GF-D8 (cell line): ENCODE data around the gene APOA1.

Source experiments
- DNase-seq: peaks from one replicate; lab custom pipeline; 2025; lab: John Stamatoyannopoulos, UW

The APOA1 gene

DNA sequence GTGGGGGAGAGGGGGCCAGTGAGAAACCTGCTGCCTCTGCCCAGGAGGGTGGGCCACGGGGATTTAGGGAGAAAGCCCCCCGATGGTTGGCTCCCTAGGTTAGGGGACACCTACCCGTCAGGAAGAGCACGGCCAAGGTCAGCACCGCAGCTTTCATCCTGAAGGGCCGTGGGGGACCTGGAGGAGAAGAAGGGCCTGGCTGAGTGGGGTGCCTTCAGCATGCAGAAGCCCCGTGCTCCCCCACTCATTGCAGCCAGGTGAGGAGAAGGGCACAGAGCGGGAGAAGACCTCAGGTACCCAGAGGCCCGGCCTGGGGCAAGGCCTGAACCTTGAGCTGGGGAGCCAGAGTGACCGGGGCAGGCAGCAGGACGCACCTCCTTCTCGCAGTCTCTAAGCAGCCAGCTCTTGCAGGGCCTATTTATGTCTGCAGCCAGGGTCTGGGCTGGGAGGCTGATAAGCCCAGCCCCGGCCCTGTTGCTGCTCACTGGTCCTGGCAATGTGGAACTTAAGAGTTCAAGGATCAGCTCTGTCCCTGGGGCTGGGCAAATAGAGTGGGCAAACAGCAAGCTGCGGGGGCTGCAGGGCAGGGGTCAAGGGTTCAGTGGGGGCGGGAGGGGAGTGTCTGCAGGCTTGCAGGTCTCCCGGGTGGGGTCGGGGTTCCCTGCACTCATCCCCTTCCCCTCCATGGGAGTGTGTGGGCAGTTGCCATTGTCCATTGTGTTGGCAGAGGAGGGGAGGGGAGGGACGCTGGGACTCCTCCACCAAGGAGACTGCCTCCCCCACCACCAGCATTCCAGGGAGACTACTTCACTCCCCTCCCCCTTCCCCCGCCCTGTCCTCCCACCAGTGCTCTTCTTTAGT lies at the start of gene APOA1:
Gene APOA1 (minus strand): TSS at position 392 of the 861 bp plus-strand sequence. CDS start 235 bp downstream, at position 157.
- no peak for DNase-seq

DNA sequence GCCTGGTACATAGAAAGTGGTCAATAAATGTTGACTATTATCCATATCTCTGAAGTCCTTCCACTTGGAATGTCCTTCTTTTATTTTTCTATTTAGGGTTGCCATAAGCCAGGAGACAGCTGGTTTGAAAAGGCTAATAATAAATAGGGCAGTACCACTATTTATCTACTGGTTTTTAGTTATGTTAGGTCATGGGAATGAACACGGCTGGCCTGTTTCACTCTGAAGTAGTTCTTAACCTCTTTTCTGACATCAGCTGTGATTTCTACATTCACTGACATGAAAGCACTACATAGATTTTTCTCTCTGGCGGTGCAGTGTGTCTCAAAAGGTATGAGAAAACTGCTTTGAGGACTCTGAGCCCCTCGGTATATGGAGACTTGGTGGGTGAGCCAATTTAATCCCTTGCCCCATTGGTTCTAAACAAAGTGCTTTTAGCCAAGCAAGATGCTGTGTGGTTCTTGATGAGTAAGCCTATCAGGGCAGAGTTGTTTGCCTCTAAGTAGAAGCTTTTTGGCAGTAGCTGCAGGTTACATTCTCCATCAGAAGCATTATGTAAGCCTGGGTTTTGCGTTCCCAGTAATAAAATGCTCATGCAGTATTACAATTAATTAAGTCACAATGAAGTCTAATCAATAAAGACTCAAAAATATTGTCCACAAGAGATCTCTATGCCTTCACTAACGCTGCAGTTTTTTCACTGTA lies 48.7 kb upstream of the APOA1 start:
- no peak for DNase-seq

GRCh38 chr11:116882386-116882785 lies 45.0 kb upstream of the APOA1 start:
- DNase-seq, result no peak

DNA sequence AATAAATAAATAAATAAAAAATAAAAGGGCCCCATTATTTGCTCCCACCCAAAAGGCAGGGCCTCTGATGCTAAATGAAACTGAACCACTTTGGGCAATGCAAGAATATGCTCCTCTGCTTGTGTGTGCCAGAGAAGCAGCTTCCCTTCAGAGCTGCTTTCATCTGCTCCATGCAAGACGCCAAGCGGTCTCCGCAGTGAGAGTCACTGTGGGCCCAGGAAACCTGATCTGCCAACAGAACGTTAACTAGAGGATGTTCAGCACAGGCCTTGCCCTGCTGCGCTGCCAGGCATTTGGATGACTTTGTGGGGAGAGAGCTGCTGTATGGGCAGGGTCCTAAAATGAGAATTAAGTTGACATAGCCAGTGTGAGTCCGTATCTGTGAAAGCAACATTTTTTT lies 43.7 kb upstream of the APOA1 start:
- no peak for DNase-seq

DNA sequence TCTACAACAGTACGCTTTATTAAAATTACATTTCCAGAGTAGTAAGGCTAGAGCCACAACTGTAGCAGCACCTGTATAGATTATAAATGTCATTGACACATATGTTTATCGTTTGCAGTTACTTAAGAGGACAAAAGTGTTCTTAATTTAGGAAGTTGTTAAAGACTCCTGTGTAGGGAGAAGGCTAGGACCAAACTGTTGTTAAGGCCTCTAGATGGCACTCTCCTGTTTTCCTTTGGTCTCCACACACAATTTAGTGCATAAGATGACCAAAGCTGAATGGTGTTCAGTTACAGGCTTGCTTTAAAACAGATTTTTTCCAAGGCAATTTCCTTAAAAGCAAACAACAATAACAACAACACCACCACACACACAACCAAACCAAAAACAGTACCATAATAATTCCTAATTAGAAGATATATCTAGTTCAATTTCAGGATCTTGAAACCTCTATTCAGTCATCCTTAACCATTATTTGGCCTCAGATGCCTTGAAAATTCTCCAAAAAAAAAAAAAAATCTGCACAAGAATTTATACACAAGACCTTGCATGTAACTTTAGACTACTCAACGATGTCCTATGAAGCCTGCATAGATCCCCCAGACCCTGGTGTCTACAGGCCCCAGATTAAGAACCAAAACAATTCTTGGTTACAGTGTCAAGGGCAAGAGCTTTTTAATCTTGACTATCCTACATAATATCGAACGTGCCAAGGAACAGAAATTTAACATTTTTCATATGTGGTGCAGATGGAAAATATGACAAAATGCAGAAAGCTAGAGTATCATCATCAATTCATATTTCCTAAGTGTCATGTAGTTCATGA lies 42.6 kb upstream of the APOA1 start:
- DNase-seq, result peak; percentile 91

GRCh38 chr11:116876656-116877055 lies 39.2 kb upstream of the APOA1 start:
- DNase-seq, result no peak

DNA sequence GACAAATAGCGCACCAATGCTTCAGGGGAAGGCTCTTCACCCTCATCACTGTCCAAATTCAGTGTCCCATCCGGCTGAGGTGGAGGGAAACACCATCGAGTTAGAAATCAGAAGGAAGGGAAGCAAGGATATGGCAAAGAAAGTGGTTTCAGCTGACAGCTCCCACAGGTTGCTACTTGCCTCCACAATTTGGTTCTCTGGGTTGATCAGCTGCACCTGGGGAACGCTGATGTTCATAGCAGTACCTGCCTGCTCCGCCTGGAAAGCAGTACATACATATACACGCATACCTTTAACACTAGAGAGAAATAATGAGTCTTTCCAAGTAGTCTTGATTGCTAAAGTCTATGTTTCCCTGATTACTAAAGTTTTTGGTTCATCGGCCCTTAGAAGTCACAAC lies 37.8 kb upstream of the APOA1 start:
- DNase-seq, result no peak

- no peak for DNase-seq
Measured at GRCh38 chr11:116874251-116874650, 36.8 kb upstream of the APOA1 start.

DNA sequence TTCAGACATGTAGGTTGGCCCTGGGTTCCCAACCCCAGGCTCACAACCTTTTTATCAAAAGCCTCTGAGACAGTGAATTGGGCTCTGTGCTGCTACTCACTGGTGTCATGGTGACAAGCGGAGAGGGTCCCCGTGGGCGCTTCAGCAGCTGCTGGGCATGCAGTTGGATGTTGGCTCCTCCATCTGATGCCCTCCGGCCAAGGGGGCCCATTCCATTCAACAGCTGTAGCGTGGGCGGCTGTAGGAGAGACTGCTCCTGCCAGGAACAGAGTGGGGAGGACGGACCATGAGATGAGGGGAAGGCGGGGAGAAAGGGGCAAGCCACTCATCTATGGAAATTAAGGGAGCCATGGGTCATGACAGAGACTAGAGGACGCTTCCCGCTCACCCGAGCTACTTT lies 36.0 kb upstream of the APOA1 start:
- DNase-seq, result no peak

DNA sequence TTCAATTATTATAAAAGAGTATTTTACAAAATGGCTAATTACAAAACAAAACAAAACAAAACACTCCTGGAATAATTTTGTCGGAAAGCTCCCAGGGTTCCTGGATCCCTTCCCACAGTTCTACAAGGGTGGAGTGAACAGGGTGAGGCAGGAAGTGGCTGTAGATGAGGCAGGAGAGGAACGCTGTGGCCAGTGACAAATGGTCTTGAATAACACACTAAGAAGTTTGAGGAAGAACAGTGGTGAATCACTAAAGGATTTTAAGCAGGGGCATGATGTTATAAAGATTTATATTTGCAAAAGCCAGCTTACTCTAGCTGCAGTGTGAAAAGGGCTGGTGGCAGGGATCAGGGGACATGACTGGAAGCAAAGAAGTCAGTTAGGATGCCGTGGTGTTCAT lies 33.8 kb upstream of the APOA1 start:
- no peak for DNase-seq

DNA sequence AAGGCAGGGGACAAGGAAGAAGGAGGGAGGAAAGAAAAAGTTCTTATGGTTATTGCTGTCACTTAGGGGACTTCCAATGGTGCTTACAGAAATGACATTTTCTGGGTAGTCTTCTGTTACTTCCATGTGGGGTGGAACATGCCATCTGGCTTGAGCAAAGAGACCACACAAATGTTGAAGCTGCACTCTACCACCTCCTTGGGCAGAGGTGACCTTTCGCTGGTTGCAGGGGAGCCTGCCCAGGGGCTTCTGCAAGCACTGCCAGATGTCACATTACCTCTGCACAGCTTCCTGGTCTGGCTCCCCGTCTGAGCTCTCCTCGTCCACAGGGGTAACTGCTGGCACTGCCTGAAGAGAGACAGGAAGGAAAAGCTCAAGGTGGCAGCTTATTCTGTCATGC lies 32.6 kb upstream of the APOA1 start:
- peak; percentile 96 for DNase-seq

DNA sequence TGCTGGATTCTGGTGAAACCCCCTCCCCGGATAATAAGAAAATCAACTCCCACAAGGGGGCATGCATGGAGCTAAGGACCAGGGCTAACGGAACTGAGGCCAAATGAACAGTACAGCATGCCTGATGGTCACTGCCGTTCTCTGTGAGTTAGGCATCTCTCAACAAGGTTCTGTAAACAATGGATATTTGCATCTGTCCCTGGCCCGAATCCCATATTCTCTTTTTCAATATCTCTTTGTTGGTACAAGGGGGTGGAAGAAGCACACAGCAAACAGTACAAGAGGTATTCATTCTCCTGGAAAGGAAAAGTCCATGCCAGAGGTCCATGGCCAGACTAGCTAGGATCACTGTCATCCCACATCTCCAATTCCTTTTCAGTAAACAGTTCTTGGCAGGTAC lies 32.2 kb upstream of the APOA1 start:
- DNase-seq, result no peak

DNA sequence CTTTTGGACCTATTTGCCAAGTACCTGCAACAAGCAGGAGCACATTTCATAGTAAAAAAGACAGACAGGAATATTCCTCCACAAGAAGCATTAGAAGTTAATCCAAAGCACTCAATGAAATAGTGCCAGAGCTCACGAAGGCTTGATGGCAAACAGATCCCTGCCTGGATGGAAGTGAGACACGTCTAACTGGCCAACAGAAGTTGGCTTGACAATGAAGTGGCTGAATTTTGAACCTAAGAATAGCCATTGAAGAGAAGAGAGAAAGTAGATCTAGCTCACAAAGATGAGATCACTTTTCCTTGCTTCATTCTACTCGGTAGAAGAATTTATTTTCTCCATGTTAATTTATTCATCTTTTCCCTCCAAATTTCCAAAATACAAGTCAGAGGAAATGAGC lies 30.6 kb upstream of the APOA1 start:
- DNase-seq, result no peak

GRCh38 chr11:116867619-116868018 lies 30.2 kb upstream of the APOA1 start:
- no peak for DNase-seq

- DNase-seq, result no peak
Measured at GRCh38 chr11:116866804-116867455, 29.5 kb upstream of the APOA1 start.

- no peak for DNase-seq
Measured at GRCh38 chr11:116865696-116866095, 28.3 kb upstream of the APOA1 start.

- no peak for DNase-seq
Measured at GRCh38 chr11:116864531-116864930, 27.1 kb upstream of the APOA1 start.

- no peak for DNase-seq
Measured at GRCh38 chr11:116862951-116863350, 25.5 kb upstream of the APOA1 start.

- no peak for DNase-seq
Measured at GRCh38 chr11:116862185-116862584, 24.8 kb upstream of the APOA1 start.

DNA sequence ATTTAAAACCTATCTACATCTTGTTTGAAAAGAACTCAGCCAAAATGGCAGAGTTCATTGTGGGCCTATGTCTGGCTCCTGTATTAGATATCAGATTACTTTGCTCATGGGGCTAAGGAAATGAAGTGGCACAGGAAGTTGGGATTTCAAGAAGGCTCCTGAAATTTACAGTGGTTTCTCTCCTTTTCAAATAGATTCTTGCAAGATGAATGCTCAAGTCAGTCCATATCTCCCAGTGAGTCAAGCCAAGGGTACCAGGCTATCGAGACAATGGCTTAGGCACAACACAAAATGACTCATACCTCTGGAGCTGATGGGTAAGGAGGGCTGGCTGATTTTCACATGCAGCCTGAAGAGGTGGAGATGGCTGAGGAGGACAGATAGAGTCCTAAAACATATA lies 24.1 kb upstream of the APOA1 start:
- DNase-seq, result no peak

DNA sequence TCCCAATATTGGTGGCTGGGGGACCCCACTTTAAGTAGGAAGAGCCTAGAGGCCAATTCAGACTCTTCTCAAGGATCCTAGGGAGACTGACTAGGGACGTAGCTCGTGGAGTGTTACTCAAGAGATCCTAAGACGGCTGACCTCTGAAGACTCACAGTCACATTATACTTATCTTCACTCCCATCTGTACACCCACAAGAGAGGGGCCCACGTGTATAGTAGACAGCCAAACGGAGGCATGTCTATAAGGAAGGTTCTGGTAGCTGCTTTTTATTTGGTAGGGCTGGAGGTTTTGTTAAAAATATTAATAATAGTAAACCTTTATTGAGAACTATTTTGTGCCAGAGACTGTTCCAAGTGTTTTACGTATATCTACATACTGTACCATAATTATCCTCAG lies 22.9 kb upstream of the APOA1 start:
- no peak for DNase-seq

- no peak for DNase-seq
Measured at GRCh38 chr11:116859175-116859574, 21.8 kb upstream of the APOA1 start.
